ENCODE results near the gene PXDC1. TPM values are rescaled to one million over a fixed set of nuclear protein-coding genes. Genes with fewer than 3 reads are reported as not detected.

Gene PXDC1
- total RNA-seq, 1 experiment from 2014 or later: 6.3 TPM

GRCh38 chr6:3778701-3779573 lies 27.4 kb upstream of the PXDC1 start:
- ChIA-PET POLR2A (no interaction called here), RAD21 (ENCODE audit: low non-redundant PET in 1 of 2, low total read pairs in 2 of 2, uncharacterized antibody in 2 of 2, unreplicated experiment in 2 of 2) (no interaction called here), CTCF (no interaction called here)
- H3K79me2 ChIP-seq (ENCODE audit: insufficient read depth, low read length): no peaks in the 10 kb centered on the region
- no peaks in the 10 kb centered on the region for H3K9me2 ChIP-seq (ENCODE audit: insufficient read depth)
- H3K4me3 ChIP-seq (replicated peaks in 1 of 2; ENCODE audit: low read depth in 1 of 2, low read length in 2 of 2): no peak overlapping the region
- TF ChIP-seq ZNF274 (IDR thresholded peaks at IDR 0.05; ENCODE audit: low read depth, low read length): no peak
- TF ChIP-seq SP1 (IDR thresholded peaks at IDR 0.05; ENCODE audit: low read depth): no peak
- TF ChIP-seq CEBPB (IDR thresholded peaks at IDR 0.05; ENCODE audit: low read depth): no peak
- TF ChIP-seq SRF (IDR thresholded peaks at IDR 0.05; ENCODE audit: low read depth): no peak
- TF ChIP-seq, protein P1, sequence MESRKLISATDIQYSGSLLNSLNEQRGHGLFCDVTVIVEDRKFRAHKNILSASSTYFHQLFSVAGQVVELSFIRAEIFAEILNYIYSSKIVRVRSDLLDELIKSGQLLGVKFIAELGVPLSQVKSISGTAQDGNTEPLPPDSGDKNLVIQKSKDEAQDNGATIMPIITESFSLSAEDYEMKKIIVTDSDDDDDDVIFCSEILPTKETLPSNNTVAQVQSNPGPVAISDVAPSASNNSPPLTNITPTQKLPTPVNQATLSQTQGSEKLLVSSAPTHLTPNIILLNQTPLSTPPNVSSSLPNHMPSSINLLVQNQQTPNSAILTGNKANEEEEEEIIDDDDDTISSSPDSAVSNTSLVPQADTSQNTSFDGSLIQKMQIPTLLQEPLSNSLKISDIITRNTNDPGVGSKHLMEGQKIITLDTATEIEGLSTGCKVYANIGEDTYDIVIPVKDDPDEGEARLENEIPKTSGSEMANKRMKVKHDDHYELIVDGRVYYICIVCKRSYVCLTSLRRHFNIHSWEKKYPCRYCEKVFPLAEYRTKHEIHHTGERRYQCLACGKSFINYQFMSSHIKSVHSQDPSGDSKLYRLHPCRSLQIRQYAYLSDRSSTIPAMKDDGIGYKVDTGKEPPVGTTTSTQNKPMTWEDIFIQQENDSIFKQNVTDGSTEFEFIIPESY (IDR thresholded peaks at IDR 0.05; ENCODE audit: extremely low read depth, insufficient replicate concordance, low read length): no peak
- TF ChIP-seq REST (IDR thresholded peaks at IDR 0.05; ENCODE audit: low read depth): no peak
- no peak for TF ChIP-seq EZH2phosphoT487 (IDR thresholded peaks at IDR 0.05; ENCODE audit: borderline replicate concordance)
- TF ChIP-seq EZH2 (IDR thresholded peaks at IDR 0.05): no peak
- H3K27ac ChIP-seq (ENCODE audit: low read depth, low read length): no peak overlapping the region
- H4K20me1 ChIP-seq (ENCODE audit: insufficient read depth): no peaks in the 10 kb centered on the region
- no peaks in the 10 kb centered on the region for H3K9me3 ChIP-seq (ENCODE audit: control insufficient read depth in 1 of 2, insufficient read depth in 1 of 2, low read depth in 1 of 2, low read length in 2 of 2)
- no peak for DNase-seq (ENCODE audit: low read depth, low spot score)
- no peak overlapping the region for H3K9ac ChIP-seq (ENCODE audit: low read length)
- H2AFZ ChIP-seq (ENCODE audit: low read depth, low read length, poor library complexity, severe bottlenecking): no peak overlapping the region
- no peak for ATAC-seq
- intact Hi-C loops (cut with micrococcal nuclease): no loop called here
- no peaks in the 10 kb centered on the region for H3K4me1 ChIP-seq (ENCODE audit: control insufficient read depth in 1 of 2, insufficient read depth in 2 of 2, low read length in 2 of 2)
- no peaks in the 10 kb centered on the region for H3K27me3 ChIP-seq (ENCODE audit: insufficient read depth, low read length)
- BruUV-seq (replicated peaks): no TSS peak
- no peaks in the 10 kb centered on the region for H3K36me3 ChIP-seq (ENCODE audit: control insufficient read depth in 1 of 2, insufficient read depth in 2 of 2, low read length in 2 of 2)
- H3K4me2 ChIP-seq (ENCODE audit: low read length): no peak overlapping the region
